Measurements from ENCODE around the gene CHPF2.
A peak's percentile ranks its signal among the peaks of the same experiment; 100 is the strongest.

CHPF2 gene

DNA sequence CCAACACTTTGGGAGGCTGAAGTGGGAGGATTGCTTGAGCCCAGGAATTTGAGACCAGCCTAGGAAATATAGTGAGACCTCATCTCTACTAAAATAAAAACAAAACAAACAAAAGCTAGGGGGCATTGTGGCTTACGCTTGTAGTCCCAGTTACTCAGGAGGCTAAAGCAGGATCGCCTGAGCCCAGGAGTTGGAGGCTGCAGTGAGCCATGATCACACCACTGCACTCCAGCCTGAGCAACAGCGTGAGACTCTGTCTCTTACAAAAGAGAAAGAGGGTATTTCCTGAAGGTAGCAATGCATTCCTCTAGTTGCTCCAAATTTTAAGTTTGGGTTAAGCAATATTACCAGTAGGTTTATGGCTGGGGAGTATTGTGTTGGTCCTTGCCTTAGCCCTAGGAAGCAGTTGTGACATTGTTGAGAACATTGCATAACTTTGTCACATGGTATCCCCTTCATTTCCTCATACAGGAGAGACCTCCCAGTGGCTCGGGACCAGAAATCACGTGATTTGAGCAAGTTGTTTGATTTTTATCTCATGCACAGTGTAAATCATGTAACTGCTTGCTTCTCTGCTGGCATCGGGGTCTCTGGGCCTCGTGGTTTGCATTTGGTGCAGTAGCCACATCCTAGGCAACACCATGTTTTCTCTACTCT lies 39.5 kb downstream of the CHPF2 start:
- peak; percentile 8 for DNase-seq

DNA sequence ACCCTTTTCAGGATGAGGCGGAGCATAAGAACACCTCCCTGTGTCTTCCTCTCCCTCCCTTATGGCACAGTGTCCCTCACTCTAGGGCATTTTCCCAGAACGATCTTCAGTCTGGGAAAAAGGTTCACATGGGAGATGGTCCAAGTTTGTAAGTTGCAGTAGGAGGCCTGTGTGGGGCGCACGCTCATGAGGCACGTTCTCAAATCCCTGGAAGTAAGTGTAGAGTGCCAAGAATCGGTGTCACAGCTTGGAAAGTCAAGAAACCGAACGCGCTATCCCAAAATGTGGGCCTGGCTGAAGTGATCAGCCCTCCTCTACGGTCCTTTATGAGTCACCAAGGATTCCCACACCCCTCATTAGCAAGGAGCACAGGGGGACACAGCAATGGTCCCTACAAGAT lies 40.1 kb downstream of the CHPF2 start:
- DNase-seq: no peak

DNA sequence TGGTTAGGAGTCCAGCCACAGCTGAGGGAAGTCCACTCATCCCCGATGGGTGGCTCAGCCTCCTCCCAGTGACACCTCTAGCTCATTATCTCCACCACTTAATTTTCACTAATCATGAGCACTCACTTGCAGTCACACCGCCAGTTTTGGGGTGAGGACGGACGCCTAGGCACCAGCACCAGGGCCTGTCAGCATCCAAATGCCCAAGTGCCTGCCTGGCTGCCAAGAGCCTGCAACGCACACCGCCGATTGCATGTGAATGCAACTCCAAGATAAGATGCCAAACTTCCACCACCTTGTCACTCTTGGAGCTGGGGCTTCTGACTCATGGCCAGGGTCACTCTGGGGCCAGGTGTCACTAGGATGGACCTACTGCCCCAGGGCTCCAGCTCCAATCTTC lies 40.6 kb downstream of the CHPF2 start:
- DNase-seq: no peak

DNA sequence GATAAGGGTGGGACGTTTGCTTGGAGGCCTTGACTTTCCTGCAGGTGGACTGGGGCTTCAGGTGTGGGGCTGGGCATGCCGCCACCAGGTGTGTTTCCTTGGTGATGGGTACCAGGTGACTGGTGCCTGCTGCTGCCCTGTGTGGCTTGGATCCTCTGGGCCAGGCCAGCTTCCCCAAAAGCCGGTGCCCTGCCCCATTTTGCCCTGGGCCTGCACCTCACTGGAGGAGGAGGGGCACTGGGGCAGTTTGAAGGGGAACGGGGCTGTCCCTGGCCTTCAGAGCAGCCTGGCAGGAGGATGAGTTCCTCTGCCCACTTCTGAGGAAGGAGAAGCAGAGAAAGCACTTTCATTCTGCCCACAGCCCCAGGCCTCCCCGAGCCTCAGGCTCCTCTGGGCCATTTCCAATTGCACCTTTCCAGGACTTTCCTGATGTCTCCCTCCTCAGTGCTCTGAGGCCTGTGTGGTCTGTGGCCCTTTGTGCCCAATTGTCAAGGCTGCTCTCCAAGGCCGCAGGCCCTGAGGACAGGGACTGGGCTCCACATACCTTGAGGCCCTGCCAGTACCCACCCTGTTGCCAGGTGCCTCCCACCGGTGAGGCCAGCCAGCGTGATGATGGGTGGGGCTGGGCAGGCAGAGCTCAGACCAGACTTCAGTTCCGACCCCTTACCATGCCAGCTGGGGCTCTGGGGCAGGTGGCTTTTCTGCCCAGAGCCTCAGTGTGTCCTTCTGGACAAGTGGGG lies 41.5 kb downstream of the CHPF2 start:
- DNase-seq: no peak

DNA sequence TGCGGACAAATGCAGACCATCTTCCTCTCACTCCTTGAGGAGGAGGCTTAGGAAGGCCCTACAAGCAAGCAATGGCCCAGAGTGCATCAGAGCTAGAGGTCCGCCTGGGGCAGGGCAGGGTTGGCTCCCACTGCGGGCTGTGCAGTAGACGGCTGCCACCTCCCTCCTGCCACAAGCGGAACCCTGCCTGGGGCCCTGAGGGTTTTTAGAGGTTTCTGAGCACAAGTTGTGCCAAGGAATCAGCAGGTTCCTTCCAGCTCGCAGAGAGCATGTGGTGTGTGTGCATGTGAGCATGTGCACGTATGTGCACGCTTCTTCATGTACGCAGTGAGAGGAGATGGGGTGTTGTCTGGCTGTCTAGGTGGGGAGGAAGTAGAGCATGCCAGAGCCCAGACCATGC lies 42.1 kb downstream of the CHPF2 start:
- DNase-seq: no peak

DNA sequence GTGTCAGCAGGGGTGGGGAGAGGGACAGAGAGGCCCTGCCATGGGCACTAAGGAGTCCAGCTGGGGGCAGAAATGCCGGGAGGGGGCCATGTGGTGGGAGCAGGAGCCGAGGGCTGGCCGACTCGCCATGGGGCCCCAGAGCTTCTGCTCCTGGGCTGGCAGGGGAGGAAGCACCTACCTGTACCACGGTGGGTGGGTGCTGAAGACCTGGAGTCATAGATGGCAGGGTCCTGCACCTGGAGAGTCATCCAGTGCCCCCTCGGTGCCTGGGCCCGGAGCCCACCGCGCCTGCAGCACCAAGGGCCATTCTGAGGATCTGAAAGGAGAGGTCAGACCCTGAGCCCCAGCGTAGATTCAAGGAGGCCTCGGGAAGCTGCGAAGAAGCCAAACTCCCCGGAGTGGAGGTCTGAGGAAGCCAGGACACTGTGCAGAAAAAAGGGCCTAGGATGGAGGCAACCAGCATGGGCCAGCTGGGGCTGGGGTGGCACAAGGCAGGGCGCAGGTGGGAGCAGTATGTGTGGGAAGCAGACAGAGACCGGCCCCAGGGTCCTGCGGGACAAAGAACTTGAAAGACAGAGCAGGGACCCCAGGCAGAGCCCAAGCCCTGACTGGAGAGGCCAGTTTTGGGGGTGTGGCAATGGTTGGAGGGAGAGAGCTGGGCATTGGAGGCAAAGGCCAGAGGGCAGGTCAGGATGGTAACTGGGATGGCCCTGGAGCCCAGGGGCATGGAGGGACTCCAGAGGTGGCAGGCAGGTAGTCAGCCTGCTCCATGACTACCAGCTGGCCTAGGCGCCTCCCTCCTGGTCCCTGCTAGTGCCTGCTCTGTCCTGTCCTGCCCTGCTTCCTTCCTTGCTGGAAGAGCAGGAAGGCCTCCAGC lies 42.9 kb downstream of the CHPF2 start:
- DNase-seq: no peak

DNA sequence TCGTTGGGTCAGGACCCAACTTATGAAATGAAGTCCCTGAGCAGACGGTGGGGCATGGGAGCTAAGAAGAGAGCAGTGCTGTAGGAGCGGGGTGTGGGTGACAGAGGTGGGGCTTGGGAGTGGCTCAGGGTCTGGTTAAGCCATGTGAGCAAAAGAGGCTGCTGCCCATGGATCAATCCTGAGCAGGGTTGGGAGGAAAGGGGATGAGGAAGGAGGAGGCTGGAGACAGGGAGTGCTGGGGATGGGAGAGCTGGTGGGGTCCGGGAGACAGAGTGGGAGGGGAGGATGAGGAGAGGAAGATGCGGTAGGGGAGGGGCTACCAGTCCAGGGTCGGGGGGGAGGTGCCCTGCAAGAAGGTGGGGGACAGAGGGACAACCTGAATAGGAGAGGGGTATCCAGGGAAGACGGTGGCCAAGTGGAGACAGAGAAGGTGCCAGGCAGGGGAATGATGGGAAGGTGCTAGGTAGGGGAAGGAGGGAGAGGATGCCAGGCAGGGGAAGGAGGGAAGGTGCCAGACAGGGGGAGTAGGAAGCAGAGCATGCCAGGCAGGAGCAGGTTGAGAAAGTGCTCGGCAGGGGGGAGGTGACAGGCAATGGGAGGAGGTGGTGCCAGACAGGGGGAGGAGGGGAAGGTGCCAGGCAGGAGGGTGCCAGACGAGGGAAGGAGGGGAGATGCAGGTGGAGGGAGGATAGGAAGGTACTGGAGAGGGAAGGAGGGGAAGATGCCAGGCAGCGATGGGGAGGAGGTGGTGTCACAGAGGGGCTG lies 43.7 kb downstream of the CHPF2 start:
- peak; percentile 20 for DNase-seq

DNA sequence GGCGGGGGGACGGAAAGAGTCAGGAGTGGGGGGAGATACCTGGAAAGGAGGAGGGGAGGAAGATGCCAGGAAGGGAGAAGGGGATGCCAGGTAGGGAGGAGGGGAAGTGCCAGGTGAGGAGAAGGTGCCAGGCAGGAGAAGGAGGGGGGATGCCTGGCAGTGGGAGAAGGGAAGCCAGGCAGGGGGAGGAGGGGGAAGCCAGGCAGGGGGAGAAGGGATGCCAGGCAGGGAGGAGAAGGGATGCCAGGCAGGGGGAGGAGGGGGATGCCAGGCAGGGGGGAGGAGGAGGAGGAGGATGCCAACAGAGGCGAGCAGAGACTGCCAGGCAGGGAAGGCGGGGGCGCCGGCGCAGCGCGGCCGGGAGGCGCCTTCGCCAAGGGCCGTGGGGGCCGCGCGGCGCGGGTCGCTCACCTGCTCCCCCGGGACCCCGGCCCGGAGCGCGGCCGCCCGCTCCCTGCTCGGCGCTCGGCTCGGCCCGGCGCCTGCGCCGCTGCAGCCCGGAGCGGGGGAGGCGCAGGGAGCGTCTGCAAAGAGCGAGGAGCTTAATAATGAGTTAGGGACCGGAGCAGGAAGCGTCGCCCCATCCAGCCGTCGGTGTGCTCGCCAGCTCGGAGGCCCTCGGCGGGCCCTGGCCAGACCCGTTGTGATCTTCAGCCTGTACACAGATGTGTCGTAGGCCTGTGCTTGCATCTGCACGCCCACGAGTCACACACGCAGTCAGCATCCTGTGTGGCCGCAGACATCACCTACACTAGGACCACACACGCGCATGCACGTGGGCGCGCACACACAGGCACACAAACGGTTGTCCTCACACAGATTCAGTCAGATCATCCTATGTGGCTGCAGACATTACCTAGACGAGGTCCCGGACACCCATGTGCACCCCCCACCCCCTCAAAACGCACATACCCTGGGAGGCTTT lies 44.6 kb downstream of the CHPF2 start:
- DNase-seq: peak; percentile 69

DNA sequence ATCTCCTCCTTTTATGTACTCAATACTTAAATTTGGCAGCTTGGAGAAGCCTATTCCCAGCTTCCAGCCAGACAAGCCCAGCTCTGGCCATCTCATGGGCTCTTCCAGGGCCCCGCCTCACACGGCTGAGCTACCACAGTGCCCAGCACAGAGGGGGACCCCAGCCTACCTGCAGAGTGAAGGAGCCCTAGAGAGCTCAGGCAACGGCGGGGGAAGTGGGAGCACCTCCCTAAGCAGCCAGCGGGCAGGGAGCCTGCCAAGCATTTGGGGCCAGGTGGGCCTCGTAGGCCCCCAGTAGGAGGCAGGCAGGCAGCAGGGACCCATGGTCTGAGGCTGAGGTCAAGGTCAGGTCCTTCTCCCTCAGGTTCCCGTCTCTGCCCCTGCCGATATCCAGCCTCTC lies 45.3 kb downstream of the CHPF2 start:
- no peak for DNase-seq

DNA sequence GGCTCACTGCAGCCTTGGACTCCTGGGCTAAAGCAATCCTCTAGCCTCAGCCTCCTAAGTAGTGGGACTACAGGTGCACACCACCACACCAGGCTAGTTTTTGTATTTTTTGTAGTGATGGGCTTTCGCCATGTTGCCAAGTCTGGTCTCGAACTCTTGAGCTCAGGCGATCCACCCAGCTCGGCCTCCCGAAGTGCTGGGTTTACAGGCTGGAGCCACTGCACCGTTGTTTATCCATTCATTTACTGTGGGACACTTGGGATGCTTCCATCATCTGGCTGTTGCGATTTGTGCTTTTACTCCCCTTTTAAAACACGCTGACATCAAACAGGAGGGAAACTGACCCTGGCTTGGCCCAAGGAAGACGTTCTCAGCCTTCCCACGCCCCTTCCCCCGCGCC lies 46.7 kb downstream of the CHPF2 start:
- DNase-seq: no peak

DNA sequence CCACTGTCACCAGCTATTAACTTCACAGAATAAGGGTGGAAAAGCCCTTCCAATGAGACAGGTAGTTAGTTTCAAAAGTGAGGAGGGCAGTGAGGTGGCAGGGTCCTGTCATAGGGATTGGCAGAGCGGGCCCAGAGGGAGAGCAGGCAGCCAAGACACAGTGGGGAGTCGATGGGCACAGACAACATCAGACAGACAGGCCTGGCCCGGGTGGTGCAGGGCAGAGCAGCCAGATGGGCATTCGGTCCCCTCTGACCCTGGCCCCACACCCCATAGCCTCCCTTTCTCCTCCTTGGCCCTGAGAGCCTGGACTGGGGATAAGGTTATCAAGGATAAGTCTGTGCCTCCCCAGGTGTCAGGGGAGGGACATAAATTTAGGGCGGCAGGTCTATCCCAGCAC lies 47.6 kb downstream of the CHPF2 start:
- DNase-seq: no peak

DNA sequence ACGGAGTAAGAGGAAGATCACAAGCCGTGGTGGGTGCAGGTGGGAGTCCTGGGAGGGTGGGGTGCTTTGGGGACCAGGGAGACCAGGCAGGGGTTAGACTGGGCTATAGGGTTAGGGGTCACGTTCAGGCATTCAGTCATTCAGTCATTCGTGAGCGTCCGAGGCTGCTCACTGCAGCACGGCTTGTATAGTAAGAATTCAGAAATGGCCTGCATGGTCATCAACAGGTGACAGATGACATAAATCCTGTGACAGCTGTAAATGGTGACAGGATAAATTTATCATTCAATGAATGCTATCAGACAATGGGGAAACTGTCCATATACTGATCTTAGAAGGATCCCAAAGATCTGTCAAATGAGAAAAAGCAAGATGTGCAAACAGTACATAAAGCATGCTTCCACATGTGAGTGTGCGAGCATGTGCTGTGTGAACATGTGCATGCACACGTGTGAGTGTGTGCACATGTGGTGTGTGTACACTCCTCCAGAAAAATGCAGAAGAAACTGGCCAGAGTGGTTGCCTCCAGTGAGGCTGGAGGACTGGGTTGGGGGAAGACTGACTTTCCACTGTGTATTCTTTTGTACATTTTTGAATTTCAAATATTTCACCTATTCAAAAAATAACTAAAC lies 48.2 kb downstream of the CHPF2 start:
- no peak for DNase-seq

DNA sequence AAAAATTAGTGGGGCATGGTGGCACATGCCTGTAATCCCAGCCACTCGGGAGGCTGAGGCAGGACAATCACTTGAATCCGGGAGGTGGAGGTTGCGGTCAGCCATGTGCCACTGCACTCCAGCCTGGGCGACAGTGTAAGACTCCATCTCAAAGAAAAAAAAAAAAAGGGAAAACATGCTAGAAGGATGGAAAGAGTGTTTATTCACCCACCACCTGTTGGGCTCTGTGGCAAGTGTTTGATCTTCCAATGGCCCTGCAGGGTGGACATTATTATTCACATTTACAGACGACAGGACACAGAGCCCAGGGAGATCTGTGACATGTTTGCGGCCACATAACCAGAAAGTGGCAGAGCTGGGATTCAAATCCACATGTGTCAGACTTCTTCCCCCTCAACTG lies 49.4 kb downstream of the CHPF2 start:
- no peak for DNase-seq

DNA sequence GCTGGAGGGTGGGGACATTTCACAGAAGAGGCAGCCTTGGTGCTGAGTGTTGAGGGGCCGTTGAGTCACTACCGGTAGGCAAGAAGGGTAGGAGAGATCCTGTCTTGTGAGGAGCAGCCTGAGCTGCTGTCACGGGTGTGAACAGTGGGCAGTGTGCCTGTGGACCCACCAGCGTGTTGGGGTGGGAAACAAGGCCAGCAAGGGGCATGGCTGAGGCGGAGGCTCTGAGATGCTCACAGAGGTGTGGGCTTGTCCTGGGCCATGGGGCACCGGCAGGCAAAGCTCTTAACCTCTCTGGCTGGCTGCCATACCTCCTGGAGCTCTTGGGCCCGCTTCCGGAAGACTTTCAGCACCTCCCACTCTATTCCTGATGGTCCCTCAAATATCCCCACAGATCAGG lies 49.8 kb downstream of the CHPF2 start:
- DNase-seq: no peak

DNA sequence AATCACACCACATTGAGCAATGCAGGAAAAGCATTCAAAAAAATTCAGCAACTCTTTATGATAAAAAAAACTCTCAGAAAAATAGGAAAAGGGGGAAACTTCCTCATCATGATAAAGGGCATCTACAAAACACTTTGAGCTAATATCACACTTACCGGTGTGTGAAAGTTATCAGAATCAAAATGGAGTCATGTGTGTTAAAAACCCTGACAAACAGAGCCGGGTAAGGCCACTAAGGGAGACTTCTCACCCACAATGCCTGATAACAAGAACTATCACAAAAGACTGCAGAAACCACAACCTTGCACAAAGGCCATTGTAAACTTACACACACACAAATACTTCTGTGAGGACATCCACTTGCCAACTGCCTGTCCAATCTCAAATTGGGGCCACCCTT lies 51.0 kb downstream of the CHPF2 start:
- no peak for DNase-seq

DNA sequence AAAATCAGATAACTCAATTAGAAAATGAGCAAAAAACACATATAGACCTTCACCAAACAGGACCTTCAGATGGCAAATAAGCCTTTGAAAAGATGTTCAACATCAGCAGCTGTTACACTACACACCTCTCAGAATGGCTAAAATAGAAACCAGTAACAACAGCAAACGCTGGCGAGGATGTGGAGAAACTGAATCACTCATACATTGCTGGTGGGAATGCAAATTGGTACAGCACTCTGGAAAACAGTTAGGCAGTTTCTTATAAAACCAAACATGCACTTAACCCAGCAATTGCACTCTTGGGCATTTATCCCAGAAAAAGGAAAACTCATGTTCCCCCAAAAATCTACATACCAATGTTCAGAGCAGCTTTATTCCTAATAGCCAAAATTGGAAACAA lies 53.9 kb downstream of the CHPF2 start:
- no peak for DNase-seq
